Left renal pelvis (tissue), 4 donors: Measurements from ENCODE around the gene HOXA9. TPM values are rescaled to one million over a fixed set of nuclear protein-coding genes. Genes with fewer than 3 reads are reported as not detected.

Experiments used
- DNase-seq, 4 donors: peaks; one replicate each; pipeline ENCODE4 v3.0.0-alpha.2; 2013; ENCODE audit warnings: low read depth in 4 of 4, low spot score in 3 of 4
- polyA plus RNA-seq, 4 donors: library from polyadenylated mRNA; unstranded; fragments of 120-200 nt; gene quantifications; one replicate each; pipeline ENCODE4 v1.2.1, GENCODE V29; 2013; ENCODE audit not compliant: insufficient read length in 4 of 4

Gene HOXA9
- polyA plus RNA-seq, 4 donors = 54.9 to 111 (median 103) TPM

DNA sequence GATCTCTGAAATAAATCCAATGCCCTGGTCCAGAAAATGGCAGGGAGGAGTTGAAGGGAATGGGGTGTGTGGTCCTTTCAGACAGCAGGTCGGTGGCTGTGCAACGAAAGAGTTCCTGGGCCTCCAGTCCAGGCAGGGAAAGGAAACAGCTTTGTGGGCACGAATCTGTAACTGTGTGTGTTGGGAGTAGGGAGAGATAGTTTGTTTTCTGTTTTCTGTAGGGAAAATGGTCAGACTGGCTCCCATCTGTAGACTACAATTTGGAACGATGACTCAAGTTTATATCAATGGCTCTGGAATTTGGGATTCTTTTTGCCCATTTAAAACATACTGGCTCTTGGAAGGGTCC lies 2.6 kb upstream of the HOXA9 start:
- DNase-seq = no peak

- DNase-seq = no peak
Observed at GRCh38 chr7:27166531-27167505, 1.5 kb upstream of the HOXA9 start.

DNA sequence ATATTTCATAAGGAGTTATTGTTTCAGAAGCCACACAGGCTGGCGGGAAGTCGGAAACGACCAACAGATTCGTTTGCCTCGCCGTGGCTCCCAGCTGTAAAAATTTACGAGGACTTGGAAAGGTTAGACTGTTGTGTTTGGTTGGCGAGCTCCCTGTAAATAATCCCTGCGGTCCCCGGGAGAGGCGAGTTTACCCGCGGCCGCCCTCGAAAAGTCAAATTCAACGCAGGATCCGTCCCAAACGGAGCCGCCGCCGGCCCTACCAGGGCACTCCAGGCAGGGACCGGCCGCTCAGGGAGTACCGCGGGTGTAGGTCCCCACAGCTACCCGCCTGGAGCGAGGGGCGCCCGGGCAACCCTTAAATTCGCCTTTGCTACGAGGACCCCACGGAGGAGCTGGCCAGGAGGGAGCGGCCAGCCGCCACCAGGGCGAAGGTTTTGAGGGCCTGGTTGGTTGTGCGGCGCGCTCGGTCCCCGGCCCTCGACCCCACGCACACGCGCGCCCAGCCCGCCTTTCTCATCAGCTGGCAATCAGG lies 726 bp upstream of the HOXA9 start:
- DNase-seq = peak in 2 of 4 donors; percentile 81 to 86

GRCh38 chr7:27164367-27165088 lies 809 bp downstream of the HOXA9 start:
- no peak for DNase-seq

DNA sequence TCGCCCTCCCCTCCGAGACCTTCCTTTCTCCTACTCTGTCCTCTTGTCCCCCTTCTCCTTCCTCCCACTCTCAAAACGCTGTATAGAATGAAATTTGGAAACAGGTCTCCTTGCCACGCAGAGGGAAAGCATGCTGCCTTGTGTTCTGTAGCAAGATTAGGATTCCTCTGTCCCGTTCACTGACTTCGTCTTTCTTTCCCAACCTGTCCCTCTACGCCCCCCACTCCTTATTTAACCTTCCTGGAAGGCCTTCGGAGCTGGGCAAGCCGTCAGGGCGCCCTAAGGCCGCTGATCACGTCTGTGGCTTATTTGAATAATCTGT lies 1.3 kb downstream of the HOXA9 start:
- no peak for DNase-seq

- no peak for DNase-seq
Observed at GRCh38 chr7:27163288-27164044, 1.9 kb downstream of the HOXA9 start.

GRCh38 chr7:27162561-27163287 lies 2.6 kb downstream of the HOXA9 start:
- no peak for DNase-seq

GRCh38 chr7:27161721-27162560 lies 3.4 kb downstream of the HOXA9 start:
- no peak for DNase-seq

GRCh38 chr7:27161214-27161720 lies 4.1 kb downstream of the HOXA9 start:
- no peak for DNase-seq

GRCh38 chr7:27160546-27161213 lies 4.7 kb downstream of the HOXA9 start:
- peak in 3 of 4 donors; percentile 86 to 93 (median 86) for DNase-seq

DNA sequence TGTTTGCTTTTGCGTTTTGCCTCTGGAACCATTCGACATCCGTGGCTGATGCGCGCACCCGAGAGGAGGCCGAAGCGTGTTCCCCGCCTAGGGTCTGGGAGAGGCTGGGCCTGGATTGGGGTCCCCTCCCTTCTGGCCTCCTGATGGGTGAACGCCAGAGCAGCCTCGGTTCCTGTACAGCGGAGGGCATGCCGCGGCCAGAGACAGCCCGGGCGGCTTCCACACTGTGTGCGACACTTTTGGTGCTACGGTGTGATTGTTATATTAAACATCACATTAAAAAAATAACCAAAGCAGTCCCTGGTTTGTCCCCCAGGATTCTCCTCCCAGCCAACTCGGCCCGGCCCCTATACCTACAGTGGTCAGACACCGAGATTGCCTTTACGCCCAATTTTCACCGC lies 5.2 kb downstream of the HOXA9 start:
- no peak for DNase-seq

- DNase-seq = no peak
Observed at GRCh38 chr7:27159266-27160144, 5.8 kb downstream of the HOXA9 start.

DNA sequence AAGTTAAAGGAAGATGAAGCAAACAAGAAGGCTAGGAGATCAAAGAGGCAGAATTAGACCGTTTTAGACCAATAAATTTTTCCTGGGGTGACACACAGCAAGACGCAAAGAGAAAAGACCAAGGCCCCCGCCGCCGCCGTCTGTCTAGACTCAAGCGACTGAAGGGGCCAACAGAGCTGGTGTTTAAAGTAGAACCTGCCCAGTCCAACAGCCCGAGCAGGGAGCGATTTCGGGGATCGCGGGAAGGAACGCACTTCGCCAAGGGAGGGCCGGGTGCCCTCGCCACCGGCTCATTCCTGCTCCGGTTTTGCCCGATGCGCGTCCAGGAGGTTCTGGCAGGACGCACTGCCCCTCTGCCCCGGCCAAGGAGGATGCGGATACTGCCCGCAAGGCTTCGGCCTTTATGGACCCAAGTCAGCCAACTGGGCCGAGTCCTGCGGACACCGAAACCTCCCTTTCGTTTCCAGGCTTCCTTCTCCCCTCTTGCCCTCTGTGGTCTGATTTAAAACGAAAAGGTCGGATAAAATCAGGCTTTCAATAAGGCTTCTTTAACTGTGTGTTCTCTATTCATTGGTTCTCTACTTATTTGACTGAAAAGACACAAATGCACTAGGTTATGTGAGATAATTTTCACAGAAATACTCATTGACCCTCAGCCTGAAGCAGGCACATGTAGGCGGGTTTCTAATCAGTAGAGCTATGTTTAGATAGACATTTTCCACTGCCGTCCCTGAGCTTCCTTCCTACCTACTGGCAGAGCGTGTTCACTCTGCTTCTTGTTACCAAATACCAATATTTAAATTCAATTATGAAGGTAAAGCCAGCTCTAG lies 6.7 kb downstream of the HOXA9 start:
- DNase-seq = no peak

- peak in 1 of 4 donors; percentile 78 for DNase-seq
Observed at GRCh38 chr7:27157702-27158431, 7.5 kb downstream of the HOXA9 start.

DNA sequence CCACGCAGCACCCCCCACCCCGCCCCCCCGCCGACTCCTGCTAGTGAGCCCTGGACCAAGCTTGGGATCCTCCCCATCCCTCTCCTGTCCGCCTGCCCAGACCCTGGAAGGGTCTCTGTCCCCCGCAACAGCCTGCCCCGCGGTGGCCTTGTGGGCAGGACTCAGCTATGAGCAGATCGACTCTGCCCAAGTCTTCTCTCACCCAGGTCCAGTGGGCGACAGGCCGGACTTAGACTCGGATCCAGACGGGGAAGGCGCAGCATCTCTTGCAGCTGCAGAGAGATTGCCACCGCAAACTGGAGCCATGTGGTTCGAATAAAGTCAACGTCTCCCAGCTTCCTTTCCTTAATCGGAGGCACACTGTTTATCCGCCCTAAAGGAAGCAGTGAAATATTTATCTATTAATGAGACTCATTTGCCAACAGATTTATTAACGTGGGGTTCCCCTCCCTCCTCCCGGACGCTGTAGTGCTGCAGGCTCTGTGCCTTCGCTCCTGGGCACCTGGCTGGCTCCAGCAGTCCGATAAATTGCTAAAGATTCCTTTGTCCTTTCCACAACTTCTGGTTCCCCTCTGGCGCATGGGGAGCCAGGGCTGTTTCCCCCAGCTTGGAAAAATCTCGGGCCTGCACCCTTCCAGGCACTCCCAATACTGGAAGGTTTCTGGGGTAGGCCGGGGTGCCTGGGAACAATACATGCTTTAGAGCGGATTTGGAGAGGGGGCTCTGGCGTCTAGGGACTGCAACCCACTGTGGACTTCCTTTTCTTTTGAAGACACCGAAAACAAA lies 8.2 kb downstream of the HOXA9 start:
- no peak for DNase-seq
